Measurements from ENCODE around the gene DHX34. TPM values are rescaled to one million over a fixed set of nuclear protein-coding genes. Genes with fewer than 3 reads are reported as not detected.
A peak's percentile ranks its signal among the peaks of the same experiment; 100 is the strongest.

The DHX34 gene
- total and polyA plus RNA-seq, 4 experiments from 2014 or later: 1.7 to 27.3 (median 17.0) TPM

GRCh38 chr19:47421844-47422395 is 72.8 kb downstream of the DHX34 start:
- Histone ChIP-seq H3K36me3 (ENCODE audit: insufficient read depth, low read length) (no peaks in the 10 kb centered on the region), H3K9me3 (ENCODE audit: control insufficient read depth in 1 of 2, low read length in 2 of 2) (no peaks in the 10 kb centered on the region), H3K4me1 (ENCODE audit: insufficient read depth, low read length) (peaks cover 40% of the 10 kb centered on the region), H3K4me3 (ENCODE audit: low read length in 2 of 2) (no peak overlapping the region), H3K27ac (ENCODE audit: low read depth, low read length) (no peak overlapping the region), H3K27me3 (ENCODE audit: insufficient read depth, low read length) (peaks cover 64% of the 10 kb centered on the region)
- ChIA-PET CTCF (ENCODE audit: partially characterized antibody) (interaction anchor here (0.6 kb wide), 1 partner anchor 138 kb away, joined by 4 read pairs; no protein-coding TSS in a partner anchor), POLR2A (ENCODE audit: partially characterized antibody) (no interaction called here)
- intact Hi-C loops (cut with micrococcal nuclease): no loop called here
- H3K4me1 Mint-ChIP-seq: peaks cover 31 to 47% (median 39%) of the 10 kb centered on the region in 4 donors
- peak overlapping the region in 1 of 7 donors; percentile 71 for H3K27ac Mint-ChIP-seq
- no peak for DNase-seq
- H3K36me3 Mint-ChIP-seq: peaks cover 0 to 9% of the 10 kb centered on the region in 2 donors
- peak overlapping the region in 3 of 8 donors; percentile 13 to 56 (median 35) for H3K4me3 Mint-ChIP-seq
- peaks cover 60 to 62% of the 10 kb centered on the region in 2 donors for H3K27me3 Mint-ChIP-seq
- H3K9me3 Mint-ChIP-seq: peaks cover 0 to 8% (median under 1%) of the 10 kb centered on the region in 8 donors

GRCh38 chr19:47422417-47423163 is 73.5 kb downstream of the DHX34 start:
- Mint-ChIP-seq H3K9me3 (peaks cover 0 to 8% (median under 1%) of the 10 kb centered on the region in 8 donors), H3K27me3 (peaks cover 60 to 61% of the 10 kb centered on the region in 2 donors), H3K27ac (peak overlapping the region in 3 of 7 donors; percentile 46 to 92 (median 71)), H3K36me3 (peaks cover 0 to 9% of the 10 kb centered on the region in 2 donors), H3K4me1 (peaks cover 32 to 44% (median 35%) of the 10 kb centered on the region in 4 donors), H3K4me3 (peak overlapping the region in 3 of 8 donors; percentile 40 to 56 (median 41))
- H3K27me3 ChIP-seq (ENCODE audit: insufficient read depth, low read length): peaks cover 63% of the 10 kb centered on the region
- no peaks in the 10 kb centered on the region for H3K9me3 ChIP-seq (ENCODE audit: control insufficient read depth in 1 of 2, low read length in 2 of 2)
- H3K36me3 ChIP-seq (ENCODE audit: insufficient read depth, low read length): no peaks in the 10 kb centered on the region
- peaks cover 39% of the 10 kb centered on the region for H3K4me1 ChIP-seq (ENCODE audit: insufficient read depth, low read length)
- no peak for DNase-seq
- intact Hi-C loops (cut with micrococcal nuclease): no loop called here
- ChIA-PET CTCF (ENCODE audit: partially characterized antibody) (no interaction called here), POLR2A (ENCODE audit: partially characterized antibody) (no interaction called here)
- no peak overlapping the region for H3K27ac ChIP-seq (ENCODE audit: low read depth, low read length)
- H3K4me3 ChIP-seq (ENCODE audit: low read length in 2 of 2): no peak overlapping the region

- Histone ChIP-seq H3K4me1 (ENCODE audit: insufficient read depth, low read length) (peaks cover 39% of the 10 kb centered on the region), H3K27me3 (ENCODE audit: insufficient read depth, low read length) (peaks cover 55% of the 10 kb centered on the region), H3K4me3 (ENCODE audit: low read length in 2 of 2) (no peak overlapping the region), H3K9me3 (ENCODE audit: control insufficient read depth in 1 of 2, low read length in 2 of 2) (no peaks in the 10 kb centered on the region), H3K36me3 (ENCODE audit: insufficient read depth, low read length) (no peaks in the 10 kb centered on the region), H3K27ac (ENCODE audit: low read depth, low read length) (no peak overlapping the region)
- ChIA-PET CTCF (ENCODE audit: partially characterized antibody) (no interaction called here), POLR2A (ENCODE audit: partially characterized antibody) (no interaction called here)
- intact Hi-C loops (cut with micrococcal nuclease): no loop called here
- Mint-ChIP-seq H3K27ac (no peak overlapping the region), H3K4me3 (peak overlapping the region in 1 of 8 donors; percentile 40), H3K36me3 (peaks cover 0 to 9% of the 10 kb centered on the region in 2 donors), H3K27me3 (peaks cover 52 to 55% of the 10 kb centered on the region in 2 donors), H3K9me3 (peaks cover 0 to 8% (median under 1%) of the 10 kb centered on the region in 8 donors), H3K4me1 (peaks cover 25 to 36% (median 28%) of the 10 kb centered on the region in 4 donors)
- DNase-seq: no peak
Observed at GRCh38 chr19:47423203-47423882, 74.2 kb downstream of the DHX34 start.

- CTCF ChIA-PET (ENCODE audit: partially characterized antibody): interaction anchor here (0.6 to 1.9 kb wide), 16 partner anchors 7 to 287 kb away, joined by 3 to 15 read pairs (median 6); partner anchors contain the start of genes DHX34 and NAPA
- Histone ChIP-seq H3K27me3 (ENCODE audit: insufficient read depth, low read length) (peaks cover 32% of the 10 kb centered on the region), H3K4me1 (ENCODE audit: insufficient read depth, low read length) (peaks cover 26% of the 10 kb centered on the region), H3K9me3 (ENCODE audit: control insufficient read depth in 1 of 2, low read length in 2 of 2) (no peaks in the 10 kb centered on the region), H3K27ac (ENCODE audit: low read depth, low read length) (no peak overlapping the region), H3K4me3 (ENCODE audit: low read length in 2 of 2) (peak overlapping the region; percentile 21 to 27), H3K36me3 (ENCODE audit: insufficient read depth, low read length) (no peaks in the 10 kb centered on the region)
- peak overlapping the region in 2 of 7 donors; percentile 43 to 58 for H3K27ac Mint-ChIP-seq
- H3K36me3 Mint-ChIP-seq: peaks cover 0 to 5% of the 10 kb centered on the region in 2 donors
- H3K9me3 Mint-ChIP-seq: peaks cover 0 to 4% (median 0%) of the 10 kb centered on the region in 8 donors
- POLR2A ChIA-PET (ENCODE audit: partially characterized antibody): interaction anchor here (1.0 kb wide), 1 partner anchor 56 kb away, joined by 3 read pairs; the partner anchor contains the start of gene KPTN
- H3K4me3 Mint-ChIP-seq: peak overlapping the region in 3 of 8 donors; percentile 40 to 47 (median 45)
- H3K4me1 Mint-ChIP-seq: peaks cover 12 to 20% (median 16%) of the 10 kb centered on the region in 4 donors
- DNase-seq: peak; percentile 60 to 72 (median 67)
- intact Hi-C loops (cut with micrococcal nuclease): loop anchor here (1.0 kb wide), 1 partner anchor 131 kb away; no protein-coding TSS in a partner anchor
- peaks cover 39 to 41% of the 10 kb centered on the region in 2 donors for H3K27me3 Mint-ChIP-seq
Observed at GRCh38 chr19:47427241-47428176, 78.4 kb downstream of the DHX34 start.

GRCh38 chr19:47428177-47428894 is 79.2 kb downstream of the DHX34 start:
- Mint-ChIP-seq H3K4me3 (no peak overlapping the region), H3K27ac (no peak overlapping the region), H3K36me3 (no peaks in the 10 kb centered on the region), H3K9me3 (peaks cover 0 to 2% (median 0%) of the 10 kb centered on the region in 8 donors), H3K27me3 (peaks cover 32 to 33% of the 10 kb centered on the region in 2 donors), H3K4me1 (peaks cover 6 to 12% (median 12%) of the 10 kb centered on the region in 4 donors)
- Histone ChIP-seq H3K4me1 (ENCODE audit: insufficient read depth, low read length) (peaks cover 26% of the 10 kb centered on the region), H3K36me3 (ENCODE audit: insufficient read depth, low read length) (no peaks in the 10 kb centered on the region), H3K27ac (ENCODE audit: low read depth, low read length) (no peak overlapping the region), H3K9me3 (ENCODE audit: control insufficient read depth in 1 of 2, low read length in 2 of 2) (no peaks in the 10 kb centered on the region), H3K27me3 (ENCODE audit: insufficient read depth, low read length) (peaks cover 24% of the 10 kb centered on the region), H3K4me3 (ENCODE audit: low read length in 2 of 2) (peak overlapping the region; percentile 21 to 27)
- peak; percentile 73 to 96 (median 80) for DNase-seq
- POLR2A ChIA-PET (ENCODE audit: partially characterized antibody): interaction anchor here (1.0 kb wide), 1 partner anchor 55 kb away, joined by 3 read pairs; the partner anchor contains the start of gene KPTN
- CTCF ChIA-PET (ENCODE audit: partially characterized antibody): interaction anchor here (0.6 to 1.9 kb wide), 18 partner anchors 8 to 286 kb away, joined by 3 to 15 read pairs (median 6); partner anchors contain the start of genes DHX34 and NAPA
- intact Hi-C loops (cut with micrococcal nuclease): no loop called here
